Panc1 (cell line): Measurements from ENCODE around the gene PIAS1. TPM values are rescaled to one million over a fixed set of nuclear protein-coding genes. Genes with fewer than 3 reads are reported as not detected.

Source experiments
- ATAC-seq: fragments of 200-7000 bp; cut with Tn5 transposase; 2 replicates; pipeline ENCODE4 v1.9.1; 2020; ENCODE audit warnings: mild to moderate bottlenecking, moderate library complexity
- BruUV-seq: library from RNA; stranded (reverse); fragments of 400-500 nt; replicated peaks from 2 replicates; lab custom pipeline; 2021; lab: Mats Ljungman, UMichigan
- CTCF ChIA-PET: fragments of 300-600 bp; sonication (Branson Sonifier 250); formaldehyde crosslinking; loops from one replicate; lab custom pipeline; 2022; ENCODE audit warnings: antibody characterized with exemption; lab: Charles Lee
- POLR2A ChIA-PET: fragments of 300-600 bp; sonication (Branson Sonifier 250); formaldehyde crosslinking; loops from one replicate; lab custom pipeline; 2022; ENCODE audit warnings: antibody characterized with exemption; lab: Charles Lee
- DNase-seq: peaks from one replicate; pipeline ENCODE4 v3.0.0-alpha.2; 2010; ENCODE audit warnings: low read depth, low spot score
- H3K27ac ChIP-seq: 2 replicates; pipeline ENCODE4 v1.5.1; 2011; ENCODE audit warnings: mild to moderate bottlenecking, low read length, inconsistent platforms
- H3K27me3 ChIP-seq: fragments of 200-500 bp; sonication (Bioruptor generic); 2 replicates; pipeline ENCODE4 v1.6.0; 2014; ENCODE audit warnings: low read length, inconsistent platforms; ENCODE audit not compliant: control insufficient read depth, insufficient read depth
- H3K36me3 ChIP-seq: fragments of 200-500 bp; sonication (Bioruptor generic); 2 replicates; pipeline ENCODE4 v1.5.1; 2014; ENCODE audit warnings: inconsistent platforms, mild to moderate bottlenecking, low read length, moderate library complexity; ENCODE audit not compliant: control insufficient read depth, insufficient read depth
- H3K4me1 ChIP-seq: 2 replicates; pipeline ENCODE4 v1.5.1; 2011; ENCODE audit warnings: inconsistent platforms, mild to moderate bottlenecking, low read length, moderate library complexity; ENCODE audit not compliant: control insufficient read depth, insufficient read depth
- H3K4me3 ChIP-seq, 2 experiments: 2 replicates each; pipeline ENCODE4 v1.5.1; 2011 to 2012; ENCODE audit warnings: low read depth in 2 of 2, low read length in 2 of 2, mild to moderate bottlenecking in 2 of 2, inconsistent platforms in 1 of 2, moderate library complexity in 1 of 2
- H3K9me3 ChIP-seq: fragments of 200-500 bp; sonication (Bioruptor generic); 2 replicates; pipeline ENCODE4 v1.5.1; 2014; ENCODE audit warnings: low read depth, mild to moderate bottlenecking, inconsistent platforms, low read length, moderate library complexity; ENCODE audit not compliant: control insufficient read depth, insufficient read depth
- CTCF ChIP-seq: fragments of 450-650 bp; IDR thresholded peaks from 2 replicates; pipeline ENCODE4 v1.5.1; 2017; ENCODE audit warnings: mild to moderate bottlenecking
- POLR2AphosphoS5 ChIP-seq: IDR thresholded peaks from 2 replicates; pipeline ENCODE4 v1.6.1; 2012; ENCODE audit warnings: mild to moderate bottlenecking, low read depth, low read length, moderate library complexity
- REST ChIP-seq, 2 experiments: IDR thresholded peaks; 2 replicates each; pipeline ENCODE4 v1.6.1; 2011 to 2012; ENCODE audit warnings: low read depth in 2 of 2, control low read depth in 1 of 2, low read length in 1 of 2, mild to moderate bottlenecking in 1 of 2, moderate library complexity in 1 of 2; ENCODE audit not compliant: insufficient read depth in 1 of 2
- SIN3A ChIP-seq: IDR thresholded peaks from 2 replicates; pipeline ENCODE4 v1.6.1; 2012; ENCODE audit warnings: low read depth, mild to moderate bottlenecking, low read length, moderate library complexity, borderline replicate concordance; ENCODE audit not compliant: insufficient read depth
- TCF7L2 ChIP-seq: IDR thresholded peaks from 2 replicates; pipeline ENCODE4 v1.6.1; 2011; ENCODE audit warnings: mild to moderate bottlenecking, low read depth, low read length, inconsistent platforms
- in situ Hi-C: cut with HindIII; loops from 2 replicates; pipeline ENCODE4 v1.10.0; 2016; ENCODE audit warnings: low sequenced_read_pairs, low pct_unique_long_range_greater_than_20kb
- intact Hi-C: fragments of 100-400 bp; cut with micrococcal nuclease; formaldehyde crosslinking; loops from one replicate; pipeline ENCODE4 v1.10.0; 2022; ENCODE audit not compliant: unreplicated experiment
- total RNA-seq: library from RNA; stranded (reverse); gene quantifications from one replicate; pipeline ENCODE4 v1.2.1, GENCODE V29; 2021; ENCODE audit not compliant: unreplicated experiment

Gene PIAS1
- total RNA-seq, 1 experiment from 2014 or later: 44.5 TPM

GRCh38 chr15:68158046-68158628 is 104.0 kb downstream of the PIAS1 start:
- no peak overlapping the region for H3K4me3 ChIP-seq
- intact Hi-C loops (loop anchor here (10.0 kb wide), 1 partner anchor 103 kb away; the partner anchor contains the start of gene PIAS1), in situ Hi-C loops (no loop called here)
- no peak overlapping the region for H3K27ac ChIP-seq
- no TSS peak for BruUV-seq
- H3K27me3 ChIP-seq: no peaks in the 10 kb centered on the region
- H3K36me3 ChIP-seq: peaks cover 11% of the 10 kb centered on the region
- DNase-seq (no peak), ATAC-seq (no peak)
- peaks cover 7% of the 10 kb centered on the region for H3K4me1 ChIP-seq
- CTCF ChIA-PET: no interaction called here
- TF ChIP-seq CTCF: no peak
- TF ChIP-seq POLR2AphosphoS5: no peak
- no peak for TF ChIP-seq REST (IDR thresholded peaks at IDR 0.05; ENCODE audit: insufficient read depth in 1 of 2, low read depth in 2 of 2, low read length in 1 of 2)
- no peak for TF ChIP-seq SIN3A
- TF ChIP-seq TCF7L2: no peak
- H3K9me3 ChIP-seq: no peaks in the 10 kb centered on the region
- POLR2A ChIA-PET: no interaction called here

- Histone ChIP-seq H3K4me3 (no peak overlapping the region), H3K4me1 (no peaks in the 10 kb centered on the region), H3K27ac (no peak overlapping the region), H3K27me3 (no peaks in the 10 kb centered on the region), H3K9me3 (no peaks in the 10 kb centered on the region), H3K36me3 (peaks cover 15% of the 10 kb centered on the region; the same call in 1 of the 2 replicates)
- no peak for TF ChIP-seq REST (IDR thresholded peaks at IDR 0.05; ENCODE audit: insufficient read depth in 1 of 2, low read depth in 2 of 2, low read length in 1 of 2)
- no peak for TF ChIP-seq POLR2AphosphoS5
- no peak for TF ChIP-seq SIN3A
- TF ChIP-seq CTCF: no peak
- TF ChIP-seq TCF7L2: no peak
- ATAC-seq (no peak), DNase-seq (no peak)
- no TSS peak for BruUV-seq
- CTCF ChIA-PET: no interaction called here
- intact Hi-C loops (no loop called here), in situ Hi-C loops (no loop called here)
- POLR2A ChIA-PET: no interaction called here
Observed at GRCh38 chr15:68163191-68163590, 109.1 kb downstream of the PIAS1 start.
